ENCODE measurements around the gene SHANK2.

SHANK2 gene

GRCh38 chr11:71209656-71210055, 42.7 kb downstream of the SHANK2 start:
- peaks cover 4% of the 10 kb centered on the region; the same call in 1 of the 2 replicates for H3K9me3 ChIP-seq (ENCODE audit: insufficient read depth, low read length)
- DNase-seq (ENCODE audit: low read depth, low spot score): no peak
- no peaks in the 10 kb centered on the region for H3K36me3 ChIP-seq (ENCODE audit: insufficient read depth, insufficient read length, low read length)
- no peaks in the 10 kb centered on the region for H3K27me3 ChIP-seq (ENCODE audit: insufficient read depth, insufficient read length)
- H3K4me1 ChIP-seq (ENCODE audit: insufficient read depth, insufficient read length): peaks cover 6% of the 10 kb centered on the region
- TF ChIP-seq YY1 (IDR thresholded peaks at IDR 0.05; ENCODE audit: insufficient read depth, insufficient read length) (no peak), ZNF274 (IDR thresholded peaks at IDR 0.05; ENCODE audit: low read depth, low read length) (no peak), SUZ12 (IDR thresholded peaks at IDR 0.05; ENCODE audit: extremely low read depth, insufficient read depth, insufficient read length) (no peak)
- no peak overlapping the region for H3K9ac ChIP-seq (ENCODE audit: insufficient read length, low read depth)
- H3K4me3 ChIP-seq (ENCODE audit: insufficient read length, low read depth): no peak overlapping the region

GRCh38 chr11:71209181-71209580, 43.2 kb downstream of the SHANK2 start:
- H3K27me3 ChIP-seq (ENCODE audit: insufficient read depth, insufficient read length): no peaks in the 10 kb centered on the region
- no peak for DNase-seq (ENCODE audit: low read depth, low spot score)
- H3K36me3 ChIP-seq (ENCODE audit: insufficient read depth, insufficient read length, low read length): no peaks in the 10 kb centered on the region
- no peak overlapping the region for H3K4me3 ChIP-seq (ENCODE audit: insufficient read length, low read depth)
- H3K9me3 ChIP-seq (ENCODE audit: insufficient read depth, low read length): peaks cover 4% of the 10 kb centered on the region; the same call in 1 of the 2 replicates
- H3K9ac ChIP-seq (ENCODE audit: insufficient read length, low read depth): no peak overlapping the region
- H3K4me1 ChIP-seq (ENCODE audit: insufficient read depth, insufficient read length): peaks cover 6% of the 10 kb centered on the region
- TF ChIP-seq SUZ12 (IDR thresholded peaks at IDR 0.05; ENCODE audit: extremely low read depth, insufficient read depth, insufficient read length) (no peak), YY1 (IDR thresholded peaks at IDR 0.05; ENCODE audit: insufficient read depth, insufficient read length) (no peak), ZNF274 (IDR thresholded peaks at IDR 0.05; ENCODE audit: low read depth, low read length) (no peak)

DNA sequence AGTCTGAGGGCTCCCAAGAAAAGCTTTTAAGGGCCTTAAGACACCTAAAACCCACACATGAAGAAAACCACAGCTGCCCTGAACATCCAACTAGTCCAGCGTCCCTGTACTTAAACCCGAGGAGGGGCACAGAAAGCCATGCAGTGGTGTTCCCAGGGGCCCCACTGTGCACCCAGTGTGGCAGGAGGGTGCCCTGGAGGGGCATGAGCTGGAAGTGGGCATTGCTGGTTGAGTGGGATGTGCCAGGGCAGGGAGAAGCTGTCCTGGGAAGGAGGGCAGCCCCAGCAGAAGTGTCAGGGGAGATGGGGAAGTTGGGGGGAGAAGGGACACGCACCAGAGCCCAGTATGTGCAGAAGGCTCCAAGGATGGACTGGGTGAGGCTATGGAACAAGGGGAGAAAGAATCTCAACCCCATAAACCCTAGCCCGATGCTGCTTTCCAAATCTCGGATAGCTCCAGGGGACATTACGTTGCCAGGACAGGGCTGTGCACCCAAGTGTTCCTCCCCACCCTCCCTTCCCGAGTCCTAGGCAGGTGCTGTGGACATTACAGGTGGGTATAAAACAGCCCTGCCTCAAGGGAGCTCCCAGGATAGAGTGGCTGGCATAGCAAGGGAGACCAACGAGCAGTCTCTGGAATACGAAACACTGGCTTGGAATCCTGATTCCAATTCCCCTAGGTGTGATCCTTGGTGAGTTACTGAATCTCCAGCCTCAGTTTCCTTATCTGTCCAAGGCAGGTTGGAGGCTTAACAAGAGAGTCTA, 44.2 kb downstream of the SHANK2 start:
- Histone ChIP-seq H3K4me3 (ENCODE audit: insufficient read length, low read depth) (no peak overlapping the region), H3K9ac (ENCODE audit: insufficient read length, low read depth) (no peak overlapping the region), H3K27me3 (ENCODE audit: insufficient read depth, insufficient read length) (no peaks in the 10 kb centered on the region), H3K36me3 (ENCODE audit: insufficient read depth, insufficient read length, low read length) (no peaks in the 10 kb centered on the region), H3K4me1 (ENCODE audit: insufficient read depth, insufficient read length) (peaks cover 6% of the 10 kb centered on the region), H3K9me3 (ENCODE audit: insufficient read depth, low read length) (peaks cover 4% of the 10 kb centered on the region; the same call in 1 of the 2 replicates)
- TF ChIP-seq SUZ12 (IDR thresholded peaks at IDR 0.05; ENCODE audit: extremely low read depth, insufficient read depth, insufficient read length): no peak
- TF ChIP-seq ZNF274 (IDR thresholded peaks at IDR 0.05; ENCODE audit: low read depth, low read length): no peak
- no peak for TF ChIP-seq YY1 (IDR thresholded peaks at IDR 0.05; ENCODE audit: insufficient read depth, insufficient read length)
- DNase-seq (ENCODE audit: low read depth, low spot score): no peak

DNA sequence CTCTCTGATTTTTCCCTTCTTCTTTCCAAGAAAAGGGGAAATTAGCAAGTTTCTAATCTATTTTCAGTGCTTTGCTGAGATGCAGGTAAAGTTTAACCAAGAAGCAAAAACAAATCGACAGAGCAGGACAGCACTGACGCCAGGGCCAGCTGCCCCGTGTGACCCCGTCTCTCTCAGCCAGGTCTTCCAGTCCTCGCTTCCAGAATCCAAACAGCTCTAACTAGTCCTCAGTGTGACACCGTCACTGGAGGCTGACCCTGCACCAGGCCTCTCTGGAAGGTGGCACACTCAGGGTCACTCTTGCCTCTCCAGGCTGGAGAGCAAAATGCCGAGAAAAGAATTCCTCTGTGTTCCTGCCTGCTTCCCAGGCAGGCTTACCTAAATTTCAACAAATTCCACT, 44.8 kb downstream of the SHANK2 start:
- Histone ChIP-seq H3K36me3 (ENCODE audit: insufficient read depth, insufficient read length, low read length) (no peaks in the 10 kb centered on the region), H3K9ac (ENCODE audit: insufficient read length, low read depth) (no peak overlapping the region), H3K9me3 (ENCODE audit: insufficient read depth, low read length) (peaks cover 4% of the 10 kb centered on the region; the same call in 1 of the 2 replicates), H3K4me1 (ENCODE audit: insufficient read depth, insufficient read length) (peaks cover 6% of the 10 kb centered on the region), H3K4me3 (ENCODE audit: insufficient read length, low read depth) (no peak overlapping the region), H3K27me3 (ENCODE audit: insufficient read depth, insufficient read length) (no peaks in the 10 kb centered on the region)
- no peak for DNase-seq (ENCODE audit: low read depth, low spot score)
- TF ChIP-seq YY1 (IDR thresholded peaks at IDR 0.05; ENCODE audit: insufficient read depth, insufficient read length) (no peak), SUZ12 (IDR thresholded peaks at IDR 0.05; ENCODE audit: extremely low read depth, insufficient read depth, insufficient read length) (no peak), ZNF274 (IDR thresholded peaks at IDR 0.05; ENCODE audit: low read depth, low read length) (no peak)

GRCh38 chr11:71206186-71206585, 46.2 kb downstream of the SHANK2 start:
- H3K4me3 ChIP-seq (ENCODE audit: insufficient read length, low read depth): no peak overlapping the region
- H3K9ac ChIP-seq (ENCODE audit: insufficient read length, low read depth): no peak overlapping the region
- peaks cover 6% of the 10 kb centered on the region for H3K4me1 ChIP-seq (ENCODE audit: insufficient read depth, insufficient read length)
- no peaks in the 10 kb centered on the region for H3K36me3 ChIP-seq (ENCODE audit: insufficient read depth, insufficient read length, low read length)
- no peak for DNase-seq (ENCODE audit: low read depth, low spot score)
- TF ChIP-seq ZNF274 (IDR thresholded peaks at IDR 0.05; ENCODE audit: low read depth, low read length) (no peak), YY1 (IDR thresholded peaks at IDR 0.05; ENCODE audit: insufficient read depth, insufficient read length) (no peak)
- H3K27me3 ChIP-seq (ENCODE audit: insufficient read depth, insufficient read length): no peaks in the 10 kb centered on the region
- peaks cover 4% of the 10 kb centered on the region; the same call in 1 of the 2 replicates for H3K9me3 ChIP-seq (ENCODE audit: insufficient read depth, low read length)

DNA sequence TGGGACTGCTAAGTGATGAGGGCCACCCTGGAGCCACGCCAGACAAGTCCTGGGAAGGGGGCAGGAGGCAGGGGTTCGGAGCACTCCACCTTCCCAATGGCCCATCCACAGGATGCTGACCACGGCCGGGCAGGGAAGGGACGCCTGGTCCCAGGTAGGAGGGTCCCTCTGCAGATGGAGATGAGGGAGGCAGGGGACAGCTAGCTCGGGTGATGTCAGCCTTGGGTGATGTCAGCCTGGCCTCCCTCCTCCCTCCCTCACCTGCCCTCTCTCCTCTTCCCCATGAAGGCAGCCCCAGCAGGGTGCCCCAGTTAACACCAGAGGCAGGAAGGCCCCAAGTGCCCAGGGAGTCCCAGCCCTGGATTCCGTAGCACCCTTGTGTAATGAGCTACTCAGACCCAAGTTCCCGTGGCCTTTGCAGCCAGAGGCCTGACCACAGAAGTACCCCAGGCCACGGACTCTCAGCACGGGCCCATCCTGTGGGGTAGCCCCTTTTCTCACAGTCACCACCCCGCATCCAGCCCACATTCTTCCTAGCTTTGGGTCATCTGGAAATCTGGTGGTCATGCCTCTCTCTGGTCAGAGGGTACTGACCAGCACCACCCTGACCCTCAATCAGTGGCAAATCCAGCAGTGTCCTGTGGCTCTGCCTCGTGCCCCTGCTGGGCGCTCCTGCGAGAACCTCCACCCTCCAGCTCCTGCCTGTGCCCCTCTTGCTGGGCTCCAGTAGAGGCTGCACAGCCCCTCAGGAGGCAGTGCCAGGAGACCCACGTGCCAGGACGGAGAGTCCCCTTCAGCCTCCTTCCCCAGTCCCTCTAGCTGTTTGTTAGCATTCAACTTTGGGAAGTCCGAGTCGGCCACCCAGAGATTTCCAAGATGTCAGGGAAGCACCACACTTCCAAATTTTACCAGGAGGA, 47.4 kb downstream of the SHANK2 start:
- Histone ChIP-seq H3K4me3 (ENCODE audit: insufficient read length, low read depth) (no peak overlapping the region), H3K27me3 (ENCODE audit: insufficient read depth, insufficient read length) (no peaks in the 10 kb centered on the region), H3K36me3 (ENCODE audit: insufficient read depth, insufficient read length, low read length) (no peaks in the 10 kb centered on the region), H3K9me3 (ENCODE audit: insufficient read depth, low read length) (peaks cover 4% of the 10 kb centered on the region; the same call in 1 of the 2 replicates), H3K4me1 (ENCODE audit: insufficient read depth, insufficient read length) (peaks cover 6% of the 10 kb centered on the region), H3K9ac (ENCODE audit: insufficient read length, low read depth) (no peak overlapping the region)
- no peak for DNase-seq (ENCODE audit: low read depth, low spot score)
- TF ChIP-seq ZNF274 (IDR thresholded peaks at IDR 0.05; ENCODE audit: low read depth, low read length) (no peak), SUZ12 (IDR thresholded peaks at IDR 0.05; ENCODE audit: extremely low read depth, insufficient read depth, insufficient read length) (no peak), YY1 (IDR thresholded peaks at IDR 0.05; ENCODE audit: insufficient read depth, insufficient read length) (no peak)

DNA sequence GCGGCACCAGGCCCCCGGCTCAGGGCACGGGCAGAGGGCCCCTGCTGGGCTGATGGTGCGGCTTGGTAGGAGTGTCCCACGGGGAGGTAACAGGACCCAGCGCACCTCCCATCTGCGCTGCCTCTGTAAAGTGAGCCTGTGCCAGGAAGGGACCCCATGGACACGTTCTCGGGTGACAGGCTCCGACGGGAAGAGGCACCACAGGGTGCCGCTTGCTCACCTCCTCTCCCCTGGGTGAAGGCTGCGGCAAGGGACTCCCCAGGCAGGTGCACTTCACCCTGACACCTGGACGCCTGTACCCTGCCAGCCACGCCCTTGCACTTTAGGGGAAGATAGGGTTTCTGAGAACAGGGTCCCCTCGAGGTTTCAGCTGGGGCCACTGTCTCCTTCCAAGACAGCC, 48.1 kb downstream of the SHANK2 start:
- H3K4me1 ChIP-seq (ENCODE audit: insufficient read depth, insufficient read length): peaks cover 6% of the 10 kb centered on the region
- no peak for DNase-seq (ENCODE audit: low read depth, low spot score)
- H3K27me3 ChIP-seq (ENCODE audit: insufficient read depth, insufficient read length): no peaks in the 10 kb centered on the region
- H3K9me3 ChIP-seq (ENCODE audit: insufficient read depth, low read length): peaks cover 4% of the 10 kb centered on the region; the same call in 1 of the 2 replicates
- no peaks in the 10 kb centered on the region for H3K36me3 ChIP-seq (ENCODE audit: insufficient read depth, insufficient read length, low read length)
- H3K9ac ChIP-seq (ENCODE audit: insufficient read length, low read depth): no peak overlapping the region
- no peak overlapping the region for H3K4me3 ChIP-seq (ENCODE audit: insufficient read length, low read depth)
- TF ChIP-seq ZNF274 (IDR thresholded peaks at IDR 0.05; ENCODE audit: low read depth, low read length): no peak
- TF ChIP-seq YY1 (IDR thresholded peaks at IDR 0.05; ENCODE audit: insufficient read depth, insufficient read length): no peak
- TF ChIP-seq SUZ12 (IDR thresholded peaks at IDR 0.05; ENCODE audit: extremely low read depth, insufficient read depth, insufficient read length): no peak
